WTC11 (cell line): ENCODE results near the gene GPX3.

ENCODE experiments used
- ATF2 ChIP-seq: sonication (generic); formaldehyde crosslinking; IDR thresholded peaks from 2 replicates; pipeline ENCODE4 v1.8.1; 2022; ENCODE audit warnings: low read depth, missing genetic modification reagents, borderline replicate concordance
- CTCF ChIP-seq: fragments of 200-600 bp; IDR thresholded peaks from 2 replicates; pipeline ENCODE4 v1.8.0; 2022; ENCODE audit warnings: antibody characterized with exemption
- GRHL2 ChIP-seq: fragments of 250-450 bp; sonication (Bioruptor Pico); IDR thresholded peaks from 2 replicates; pipeline ENCODE4 v1.8.0; 2022; ENCODE audit warnings: mild to moderate bottlenecking, moderate library complexity; ENCODE audit not compliant: insufficient replicate concordance, severe bottlenecking
- SP1 ChIP-seq: sonication (generic); formaldehyde crosslinking; conservative IDR thresholded peaks from 2 replicates; pipeline ENCODE4 v1.8.1; 2022; ENCODE audit warnings: missing genetic modification reagents
- STAT6 ChIP-seq: sonication (generic); formaldehyde crosslinking; conservative IDR thresholded peaks from 2 replicates; pipeline ENCODE4 v1.8.1; 2023; ENCODE audit warnings: mild to moderate bottlenecking, low read depth, missing genetic modification reagents, moderate library complexity
- ZBTB43 ChIP-seq: sonication (generic); formaldehyde crosslinking; IDR thresholded peaks from 2 replicates; pipeline ENCODE4 v1.8.1; 2023; ENCODE audit warnings: mild to moderate bottlenecking, missing genetic modification reagents
- ZNF232 ChIP-seq: sonication (generic); formaldehyde crosslinking; IDR thresholded peaks from 2 replicates; pipeline ENCODE4 v1.8.0; 2022; ENCODE audit warnings: mild to moderate bottlenecking, missing genetic modification reagents
- TF ChIP-seq, protein P1 (sequence below): sonication (generic); formaldehyde crosslinking; IDR thresholded peaks from 2 replicates; pipeline ENCODE4 v1.8.1; 2022; ENCODE audit warnings: mild to moderate bottlenecking, moderate library complexity, missing genetic modification reagents
- TF ChIP-seq, protein P2 (sequence below): sonication (generic); formaldehyde crosslinking; IDR thresholded peaks from 2 replicates; pipeline ENCODE4 v1.8.1; 2022; ENCODE audit warnings: mild to moderate bottlenecking, missing genetic modification reagents, moderate library complexity, borderline replicate concordance
- TF ChIP-seq, protein P3 (sequence below): sonication (generic); formaldehyde crosslinking; IDR thresholded peaks from 2 replicates; pipeline ENCODE4 v1.8.0; 2023; ENCODE audit warnings: mild to moderate bottlenecking, missing genetic modification reagents

DNA sequence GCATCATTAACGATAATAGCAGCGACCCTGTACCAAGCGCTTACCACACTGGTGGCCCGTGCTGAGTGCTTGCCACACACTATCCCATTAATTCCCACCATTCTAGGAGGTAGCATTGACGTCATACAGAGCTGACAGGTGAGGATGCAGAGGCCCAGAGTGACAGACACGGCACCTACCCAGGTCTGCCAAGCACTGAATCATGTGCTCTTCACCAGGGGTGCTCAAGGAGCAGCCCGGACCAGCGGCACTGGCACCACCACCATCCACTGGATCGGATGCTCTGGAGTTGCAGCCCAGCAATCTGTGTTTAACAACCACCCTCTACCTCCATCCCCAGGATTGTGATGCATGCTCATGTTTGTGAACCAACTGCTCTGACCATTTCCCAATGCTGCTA, 57.0 kb downstream of the GPX3 start:
- TF ChIP-seq, protein P1, sequence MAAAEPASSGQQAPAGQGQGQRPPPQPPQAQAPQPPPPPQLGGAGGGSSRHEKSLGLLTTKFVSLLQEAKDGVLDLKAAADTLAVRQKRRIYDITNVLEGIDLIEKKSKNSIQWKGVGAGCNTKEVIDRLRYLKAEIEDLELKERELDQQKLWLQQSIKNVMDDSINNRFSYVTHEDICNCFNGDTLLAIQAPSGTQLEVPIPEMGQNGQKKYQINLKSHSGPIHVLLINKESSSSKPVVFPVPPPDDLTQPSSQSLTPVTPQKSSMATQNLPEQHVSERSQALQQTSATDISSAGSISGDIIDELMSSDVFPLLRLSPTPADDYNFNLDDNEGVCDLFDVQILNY (CRISPR knock-in tag): no peak
- TF ChIP-seq SP1 (CRISPR knock-in tag) (no peak), GRHL2 (CRISPR knock-in tag) (no peak), STAT6 (CRISPR knock-in tag) (no peak), CTCF (no peak), ATF2 (no peak), ZBTB43 (CRISPR knock-in tag) (no peak), ZNF232 (CRISPR knock-in tag) (no peak)
- TF ChIP-seq, protein P2, sequence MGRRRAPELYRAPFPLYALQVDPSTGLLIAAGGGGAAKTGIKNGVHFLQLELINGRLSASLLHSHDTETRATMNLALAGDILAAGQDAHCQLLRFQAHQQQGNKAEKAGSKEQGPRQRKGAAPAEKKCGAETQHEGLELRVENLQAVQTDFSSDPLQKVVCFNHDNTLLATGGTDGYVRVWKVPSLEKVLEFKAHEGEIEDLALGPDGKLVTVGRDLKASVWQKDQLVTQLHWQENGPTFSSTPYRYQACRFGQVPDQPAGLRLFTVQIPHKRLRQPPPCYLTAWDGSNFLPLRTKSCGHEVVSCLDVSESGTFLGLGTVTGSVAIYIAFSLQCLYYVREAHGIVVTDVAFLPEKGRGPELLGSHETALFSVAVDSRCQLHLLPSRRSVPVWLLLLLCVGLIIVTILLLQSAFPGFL (CRISPR knock-in tag): no peak
- TF ChIP-seq, protein P3, sequence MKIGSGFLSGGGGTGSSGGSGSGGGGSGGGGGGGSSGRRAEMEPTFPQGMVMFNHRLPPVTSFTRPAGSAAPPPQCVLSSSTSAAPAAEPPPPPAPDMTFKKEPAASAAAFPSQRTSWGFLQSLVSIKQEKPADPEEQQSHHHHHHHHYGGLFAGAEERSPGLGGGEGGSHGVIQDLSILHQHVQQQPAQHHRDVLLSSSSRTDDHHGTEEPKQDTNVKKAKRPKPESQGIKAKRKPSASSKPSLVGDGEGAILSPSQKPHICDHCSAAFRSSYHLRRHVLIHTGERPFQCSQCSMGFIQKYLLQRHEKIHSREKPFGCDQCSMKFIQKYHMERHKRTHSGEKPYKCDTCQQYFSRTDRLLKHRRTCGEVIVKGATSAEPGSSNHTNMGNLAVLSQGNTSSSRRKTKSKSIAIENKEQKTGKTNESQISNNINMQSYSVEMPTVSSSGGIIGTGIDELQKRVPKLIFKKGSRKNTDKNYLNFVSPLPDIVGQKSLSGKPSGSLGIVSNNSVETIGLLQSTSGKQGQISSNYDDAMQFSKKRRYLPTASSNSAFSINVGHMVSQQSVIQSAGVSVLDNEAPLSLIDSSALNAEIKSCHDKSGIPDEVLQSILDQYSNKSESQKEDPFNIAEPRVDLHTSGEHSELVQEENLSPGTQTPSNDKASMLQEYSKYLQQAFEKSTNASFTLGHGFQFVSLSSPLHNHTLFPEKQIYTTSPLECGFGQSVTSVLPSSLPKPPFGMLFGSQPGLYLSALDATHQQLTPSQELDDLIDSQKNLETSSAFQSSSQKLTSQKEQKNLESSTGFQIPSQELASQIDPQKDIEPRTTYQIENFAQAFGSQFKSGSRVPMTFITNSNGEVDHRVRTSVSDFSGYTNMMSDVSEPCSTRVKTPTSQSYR: no peak
